KBM-7 (cell line): ENCODE data around the gene JDP2.
A peak's percentile ranks its signal among the peaks of the same experiment; 100 is the strongest.

Experiments
- DNase-seq: peaks from one replicate; pipeline ENCODE4 v3.0.0-alpha.2; 2015
- in situ Hi-C: fragments of 300-500 bp; cut with MboI; formaldehyde crosslinking; loops from 2 replicates; pipeline ENCODE4 v1.14.3; 2020; ENCODE audit warnings: low sequenced_read_pairs, low pct_unique_long_range_greater_than_20kb, mixed read lengths

Gene JDP2

GRCh38 chr14:75450381-75451276 is 22.8 kb downstream of the JDP2 start:
- in situ Hi-C loops: no loop called here
- no peak for DNase-seq

GRCh38 chr14:75452324-75452723 is 24.5 kb downstream of the JDP2 start:
- no peak for DNase-seq
- in situ Hi-C loops: no loop called here

- in situ Hi-C loops: no loop called here
- no peak for DNase-seq
These were observed 25.3 kb downstream of the JDP2 start for GRCh38 chr14:75452900-75453816.

- in situ Hi-C loops: no loop called here
- DNase-seq: no peak
These were observed 26.1 kb downstream of the JDP2 start for GRCh38 chr14:75453817-75454434.

- peak; percentile 35 for DNase-seq
- in situ Hi-C loops: no loop called here
These were observed 27.2 kb downstream of the JDP2 start for GRCh38 chr14:75454963-75455546.

GRCh38 chr14:75456069-75456996 is 28.5 kb downstream of the JDP2 start:
- no peak for DNase-seq
- in situ Hi-C loops: no loop called here

- no peak for DNase-seq
- in situ Hi-C loops: no loop called here
These were observed 29.1 kb downstream of the JDP2 start for GRCh38 chr14:75456997-75457335.

GRCh38 chr14:75457648-75458165 is 29.9 kb downstream of the JDP2 start:
- in situ Hi-C loops: no loop called here
- no peak for DNase-seq

GRCh38 chr14:75458305-75458704 is 30.5 kb downstream of the JDP2 start:
- no peak for DNase-seq
- in situ Hi-C loops: no loop called here

GRCh38 chr14:75459099-75459741 is 31.4 kb downstream of the JDP2 start:
- in situ Hi-C loops: no loop called here

GRCh38 chr14:75459791-75460190 is 32.0 kb downstream of the JDP2 start:
- no peak for DNase-seq
- in situ Hi-C loops: no loop called here

More at GRCh38 chr14:75459099-75459741, 31.4 kb downstream of the JDP2 start:
- DNase-seq: peak; percentile 88

GRCh38 chr14:75460394-75460793 is 32.6 kb downstream of the JDP2 start:
- DNase-seq: no peak
- in situ Hi-C loops: no loop called here

- DNase-seq: no peak
These were observed 33.5 kb downstream of the JDP2 start for GRCh38 chr14:75461303-75461702.

GRCh38 chr14:75461755-75462349 is 34.0 kb downstream of the JDP2 start:
- in situ Hi-C loops: no loop called here
- no peak for DNase-seq

More at GRCh38 chr14:75461303-75461702, 33.5 kb downstream of the JDP2 start:
- in situ Hi-C loops: no loop called here

- DNase-seq: no peak
- in situ Hi-C loops: no loop called here
These were observed 36.8 kb downstream of the JDP2 start for GRCh38 chr14:75464626-75465025.

GRCh38 chr14:75467763-75468162 is 39.9 kb downstream of the JDP2 start:
- in situ Hi-C loops: no loop called here
- DNase-seq: no peak

GRCh38 chr14:75469164-75469563 is 41.3 kb downstream of the JDP2 start:
- in situ Hi-C loops: no loop called here

More at GRCh38 chr14:75469164-75469563, 41.3 kb downstream of the JDP2 start:
- no peak for DNase-seq
